HAP-1 (cell line): ENCODE measurements around the gene SAMD11.
"Not testable (repeated sequence)": the region's sequence is repeated elsewhere in the genome, so short reads cannot be mapped to it uniquely, and the experiment has no call there.

Experiments
- DNase-seq, 2 experiments: peaks; one replicate each; pipeline ENCODE4 v3.0.0-alpha.2; 2016 to 2020; ENCODE audit warnings: low spot score in 2 of 2
- H3K27me3 ChIP-seq: fragments of 250-450 bp; sonication (Bioruptor Pico); 2 replicates; pipeline ENCODE4 v1.5.1; 2020; ENCODE audit warnings: low read depth, mild to moderate bottlenecking, moderate library complexity
- H3K36me3 ChIP-seq: fragments of 250-450 bp; sonication (Bioruptor Pico); replicated peaks from 2 replicates; pipeline ENCODE4 v1.5.1; 2020; ENCODE audit warnings: mild to moderate bottlenecking
- H3K4me1 ChIP-seq: fragments of 250-450 bp; sonication (Bioruptor Pico); 2 replicates; pipeline ENCODE4 v1.5.1; 2020; ENCODE audit warnings: mild to moderate bottlenecking
- H3K4me3 ChIP-seq: fragments of 250-450 bp; sonication (Bioruptor Pico); 2 replicates; pipeline ENCODE4 v1.5.1; 2020; ENCODE audit warnings: mild to moderate bottlenecking, moderate library complexity
- H3K9me3 ChIP-seq: fragments of 250-450 bp; sonication (Bioruptor Pico); 2 replicates; pipeline ENCODE4 v1.5.1; 2020; ENCODE audit warnings: mild to moderate bottlenecking, moderate library complexity
- in situ Hi-C: fragments of 300-500 bp; cut with MboI; formaldehyde crosslinking; loops from 3 replicates; pipeline ENCODE4 v1.14.3; 2020; ENCODE audit warnings: low sequenced_read_pairs, inconsistent platforms, mixed read lengths

Gene SAMD11

DNA sequence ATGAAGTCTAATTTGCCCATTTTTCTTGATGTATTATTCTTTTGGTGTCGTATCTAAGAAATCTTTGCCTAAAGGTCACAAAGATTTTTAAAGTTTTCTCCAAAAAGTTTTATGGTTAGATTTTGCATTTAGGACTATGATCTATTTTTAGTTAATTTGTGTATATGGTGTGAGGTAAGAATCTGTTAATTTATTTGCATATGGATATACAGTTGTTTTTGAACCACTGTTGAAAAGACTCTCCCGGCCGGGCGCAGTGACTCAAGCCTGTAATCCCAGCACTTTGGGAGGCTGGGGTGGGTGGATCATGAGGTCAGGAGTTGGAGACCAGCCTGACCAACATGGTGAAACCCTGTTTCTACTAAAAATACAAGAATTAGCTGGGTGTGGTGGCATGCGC is 64.3 kb downstream of the SAMD11 start:
- peaks cover 18% of the 10 kb centered on the region for H3K27me3 ChIP-seq
- H3K4me1 ChIP-seq, H3K4me3 ChIP-seq, DNase-seq, in situ Hi-C loops, H3K36me3 ChIP-seq, H3K9me3 ChIP-seq: not testable (repeated sequence)

DNA sequence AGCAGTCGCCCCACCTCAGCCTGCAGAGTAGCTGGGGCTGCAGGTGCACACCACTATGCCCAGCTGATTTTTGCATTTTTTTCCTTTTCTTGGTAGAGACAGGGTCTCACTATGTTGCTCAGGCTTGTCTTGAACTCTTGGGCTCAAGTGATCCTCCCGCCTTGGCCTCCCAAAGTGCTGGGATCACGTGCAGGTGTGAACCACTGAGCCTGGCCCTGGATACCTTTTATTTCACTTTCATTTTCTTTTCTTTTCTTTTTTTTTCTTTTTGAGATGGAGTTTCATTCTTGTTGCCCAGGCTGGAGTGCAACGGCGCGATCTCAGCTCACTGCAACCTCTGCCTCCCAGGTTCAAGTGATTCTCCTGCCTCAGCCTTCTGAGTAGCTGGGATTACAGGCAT is 67.6 kb downstream of the SAMD11 start:
- not testable (repeated sequence) for H3K4me3 ChIP-seq, H3K9me3 ChIP-seq, H3K36me3 ChIP-seq, H3K4me1 ChIP-seq, H3K27me3 ChIP-seq, DNase-seq
- in situ Hi-C loops, result loop anchor here (5.0 kb wide), 1 partner anchor 76 kb away; no protein-coding TSS in a partner anchor

DNA sequence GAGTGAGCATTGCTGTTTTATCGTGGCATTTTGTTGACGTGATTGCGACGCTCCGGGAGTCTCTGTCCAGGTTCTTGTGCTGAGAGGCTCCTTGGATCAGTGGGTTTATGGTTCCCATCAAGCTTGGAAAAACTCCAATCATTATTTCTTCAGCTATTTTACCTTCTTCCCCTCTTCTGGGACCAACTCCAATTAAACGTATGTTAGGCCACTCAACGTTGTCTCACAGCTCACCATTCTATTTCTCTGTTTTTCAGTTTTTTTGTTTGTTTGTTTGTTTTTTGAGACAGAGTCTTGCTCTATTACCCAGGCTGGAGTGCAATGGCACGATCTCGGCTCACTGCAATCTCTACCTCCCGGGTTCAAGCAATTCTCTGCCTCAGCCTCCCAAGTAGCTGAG is 68.2 kb downstream of the SAMD11 start:
- H3K4me3 ChIP-seq, result no peak overlapping the region
- no peaks in the 10 kb centered on the region for H3K36me3 ChIP-seq
- no peaks in the 10 kb centered on the region; the same call in 1 of the 2 replicates for H3K9me3 ChIP-seq
- DNase-seq, result no peak
- H3K4me1 ChIP-seq, result no peaks in the 10 kb centered on the region
- peaks cover 10% of the 10 kb centered on the region; the same call in 1 of the 2 replicates for H3K27me3 ChIP-seq
- in situ Hi-C loops, result loop anchor here (5.0 kb wide), 1 partner anchor 75 kb away; no protein-coding TSS in a partner anchor

DNA sequence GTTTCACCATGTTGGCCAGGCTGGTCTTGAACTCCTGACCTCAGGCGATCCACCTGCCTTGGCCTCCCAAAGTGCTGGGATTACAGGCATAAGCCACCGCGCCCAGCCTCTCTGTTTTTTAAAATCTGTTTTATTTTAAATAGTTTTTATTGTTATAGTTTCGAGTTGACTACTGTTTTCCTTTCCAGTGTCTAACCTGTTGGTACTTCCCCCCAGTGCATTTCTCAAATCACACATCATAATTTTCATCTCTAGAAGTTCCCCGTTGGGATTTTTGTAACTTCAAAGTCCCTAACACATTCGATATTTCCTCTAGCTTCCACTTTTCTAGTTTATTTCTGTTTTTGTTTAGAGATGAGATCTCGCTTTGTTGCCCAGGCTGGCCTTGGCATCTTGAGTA is 68.6 kb downstream of the SAMD11 start:
- Histone ChIP-seq H3K27me3 (peaks cover 10% of the 10 kb centered on the region; the same call in 1 of the 2 replicates), H3K36me3 (no peaks in the 10 kb centered on the region), H3K4me1 (no peaks in the 10 kb centered on the region), H3K9me3 (no peaks in the 10 kb centered on the region; the same call in 1 of the 2 replicates), H3K4me3 (no peak overlapping the region)
- DNase-seq, result no peak
- in situ Hi-C loops, result loop anchor here (5.0 kb wide), 1 partner anchor 75 kb away; no protein-coding TSS in a partner anchor

DNA sequence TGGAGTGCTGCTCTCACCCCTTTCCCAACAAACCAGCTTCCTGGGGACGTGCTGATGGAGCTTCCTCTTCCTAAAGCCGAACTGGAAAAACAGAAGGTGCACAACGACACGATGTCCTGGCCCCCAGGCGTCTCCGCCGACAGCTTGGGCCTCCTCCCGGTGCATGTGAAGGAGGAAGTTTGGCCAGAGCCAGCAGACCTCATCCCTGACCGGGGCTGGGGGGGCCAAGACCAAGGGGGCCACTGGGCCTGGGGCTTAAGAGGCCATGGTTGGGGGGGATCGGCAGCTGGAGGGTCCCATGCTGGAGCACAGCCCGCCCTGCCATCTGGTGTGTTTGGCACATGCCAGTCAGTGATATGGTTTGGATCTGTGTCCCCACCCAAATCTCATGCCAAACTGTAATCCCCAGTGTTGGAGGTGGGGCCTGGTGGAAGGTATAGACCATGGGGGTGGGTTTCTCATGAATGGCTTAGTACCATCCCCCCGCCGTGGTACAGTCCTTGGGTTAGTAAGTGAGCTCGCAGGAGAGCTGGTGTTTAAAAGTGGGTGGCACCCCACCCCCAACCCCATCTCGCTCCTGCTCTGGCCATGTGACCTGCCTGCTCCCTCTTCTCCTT is 69.8 kb downstream of the SAMD11 start:
- H3K9me3 ChIP-seq, result no peaks in the 10 kb centered on the region
- peaks cover 7% of the 10 kb centered on the region; the same call in 1 of the 2 replicates for H3K36me3 ChIP-seq
- DNase-seq, result no peak
- in situ Hi-C loops, result loop anchor here (5.0 kb wide), 1 partner anchor 74 kb away; no protein-coding TSS in a partner anchor
- H3K4me3 ChIP-seq, result no peak overlapping the region
- peaks cover 5% of the 10 kb centered on the region; the same call in 1 of the 2 replicates for H3K4me1 ChIP-seq
- peaks cover 8% of the 10 kb centered on the region; the same call in 1 of the 2 replicates for H3K27me3 ChIP-seq
